Left ventricle myocardium inferior (tissue), 1 donor: ENCODE results near the gene AP4B1. TPM values are rescaled to one million over a fixed set of nuclear protein-coding genes. Genes with fewer than 3 reads are reported as not detected.
A peak's percentile ranks its signal among the peaks of the same experiment; 100 is the strongest.

ENCODE experiments used
- DNase-seq: peaks from one replicate; pipeline ENCODE4 v3.0.0-alpha.2; 2020
- H3K27ac ChIP-seq: fragments of 200-600 bp; replicated peaks from 2 replicates; pipeline ENCODE4 v1.8.0; 2021
- H3K27me3 ChIP-seq: fragments of 200-600 bp; 2 replicates; pipeline ENCODE4 v1.8.0; 2021; ENCODE audit warnings: low read depth
- H3K36me3 ChIP-seq: fragments of 200-600 bp; 2 replicates; pipeline ENCODE4 v1.8.0; 2021
- H3K4me1 ChIP-seq: fragments of 200-600 bp; 2 replicates; pipeline ENCODE4 v1.8.0; 2021
- H3K4me3 ChIP-seq: fragments of 200-600 bp; 2 replicates; pipeline ENCODE4 v1.8.0; 2021; ENCODE audit warnings: mild to moderate bottlenecking, moderate library complexity
- H3K9me3 ChIP-seq: fragments of 200-600 bp; replicated peaks from 2 replicates; pipeline ENCODE4 v1.8.0; 2021
- CTCF ChIP-seq: fragments of 200-600 bp; IDR thresholded peaks from 2 replicates; pipeline ENCODE4 v1.8.0; 2021; ENCODE audit warnings: antibody characterized with exemption, mild to moderate bottlenecking, borderline replicate concordance
- intact Hi-C: fragments of 100-400 bp; cut with micrococcal nuclease; formaldehyde crosslinking; loops from one replicate; pipeline ENCODE4 v1.11.0; 2022
- total RNA-seq: library from RNA; stranded (reverse); fragmentation: NEBNext Ultra II Directional; extraction: Animal tissue kit (Norgen Biotek cat#: 25700); gene quantifications from one replicate; pipeline ENCODE4 v1.2.1, GENCODE V29; 2021
- donor health status: DM: no; HTN: yes; CAD: no; lungs with severe emphysema.

Gene AP4B1
- total RNA-seq, 1 donor from 2014 or later = 11.8 TPM

- Histone ChIP-seq H3K27ac (peak overlapping the region; percentile 32), H3K36me3 (no peaks in the 10 kb centered on the region), H3K27me3 (no peaks in the 10 kb centered on the region), H3K4me1 (no peaks in the 10 kb centered on the region), H3K9me3 (no peaks in the 10 kb centered on the region), H3K4me3 (no peak overlapping the region)
- intact Hi-C loops = no loop called here
- DNase-seq = no peak
- TF ChIP-seq CTCF = no peak
These were observed 32.2 kb downstream of the AP4B1 start for GRCh38 chr1:113872219-113872935.

- H3K27ac ChIP-seq = peak within 1 kb of the TSS; percentile 32
- H3K36me3 ChIP-seq = no peaks in the 10 kb centered on the region
- TF ChIP-seq CTCF = no peak
- no peaks in the 10 kb centered on the region for H3K9me3 ChIP-seq
- intact Hi-C loops = no loop called here
- H3K27me3 ChIP-seq = no peaks in the 10 kb centered on the region
- no peaks in the 10 kb centered on the region for H3K4me1 ChIP-seq
- no peak for DNase-seq
- no peak within 1 kb of the TSS for H3K4me3 ChIP-seq
These were observed 32.9 kb downstream of the AP4B1 start, which contains the start of gene PTPN22 for GRCh38 chr1:113871597-113872113. Gene PTPN22 (minus strand): TSS chr1:113871712.

GRCh38 chr1:113870778-113871177 is 33.8 kb downstream of the AP4B1 start:
- Histone ChIP-seq H3K4me1 (no peaks in the 10 kb centered on the region), H3K27me3 (no peaks in the 10 kb centered on the region), H3K4me3 (no peak overlapping the region), H3K36me3 (no peaks in the 10 kb centered on the region), H3K27ac (no peak overlapping the region), H3K9me3 (no peaks in the 10 kb centered on the region)
- no peak for DNase-seq
- no peak for TF ChIP-seq CTCF
- intact Hi-C loops = no loop called here

GRCh38 chr1:113868387-113869083 is 36.1 kb downstream of the AP4B1 start:
- H3K4me1 ChIP-seq = no peaks in the 10 kb centered on the region
- intact Hi-C loops = no loop called here
- H3K27ac ChIP-seq = no peak overlapping the region
- no peaks in the 10 kb centered on the region for H3K36me3 ChIP-seq
- no peak for DNase-seq
- H3K9me3 ChIP-seq = no peaks in the 10 kb centered on the region
- H3K4me3 ChIP-seq = no peak overlapping the region
- H3K27me3 ChIP-seq = no peaks in the 10 kb centered on the region
- no peak for TF ChIP-seq CTCF

- Histone ChIP-seq H3K4me1 (no peaks in the 10 kb centered on the region), H3K4me3 (no peak overlapping the region), H3K27ac (no peak overlapping the region), H3K9me3 (no peaks in the 10 kb centered on the region), H3K27me3 (peaks cover 7% of the 10 kb centered on the region), H3K36me3 (no peaks in the 10 kb centered on the region)
- TF ChIP-seq CTCF = no peak
- intact Hi-C loops = no loop called here
- DNase-seq = no peak
These were observed 43.0 kb downstream of the AP4B1 start for GRCh38 chr1:113861641-113862040.
